LNCAP (cell line): ENCODE results near the gene GRIK4.

Experiments used
- CTCF ChIP-seq: fragments of 450-650 bp; IDR thresholded peaks from 2 replicates; pipeline ENCODE4 v1.5.1; 2017; ENCODE audit warnings: mild to moderate bottlenecking

GRIK4 gene

GRCh38 chr11:121035780-121036179 is 524.2 kb downstream of the GRIK4 start:
- TF ChIP-seq CTCF = no peak

- TF ChIP-seq CTCF = no peak
Measured at GRCh38 chr11:121037016-121037415, 525.5 kb downstream of the GRIK4 start.
